GM12878 (cell line): ENCODE measurements around the gene ZNF701. TPM values are rescaled to one million over a fixed set of nuclear protein-coding genes. Genes with fewer than 3 reads are reported as not detected.
"Not testable (repeated sequence)": the region's sequence is repeated elsewhere in the genome, so short reads cannot be mapped to it uniquely, and the experiment has no call there.

Experiments
- ATAC-seq: fragments of 200-7000 bp; cut with Tn5 transposase; 3 replicates; pipeline ENCODE4 v1.9.1; 2020; ENCODE audit warnings: mild to moderate bottlenecking, moderate library complexity
- BruUV-seq: library from RNA; stranded (reverse); fragments of 400-500 nt; replicated peaks from 2 replicates; lab custom pipeline; 2021; lab: Mats Ljungman, UMichigan
- CTCF ChIA-PET: fragments of 300-600 bp; sonication (Branson Sonifier 250); formaldehyde crosslinking; extraction: SDS; loops from one replicate; lab custom pipeline; 2021; ENCODE audit warnings: inconsistent platforms; lab: Yijun Ruan, JAX
- POLR2A ChIA-PET: fragments of 350-600 bp; formaldehyde crosslinking; extraction: SDS; loops from one replicate; lab custom pipeline; 2021; ENCODE audit warnings: inconsistent platforms; lab: Charles Lee
- RAD21 ChIA-PET: fragments of 300-600 bp; sonication (Branson Sonifier 250); formaldehyde crosslinking; loops from one replicate; lab custom pipeline; 2023; ENCODE audit warnings: antibody characterized with exemption; ENCODE audit not compliant: unreplicated experiment; lab: Charles Lee
- SMC1A ChIA-PET: fragments of 300-600 bp; sonication (Branson Sonifier 250); formaldehyde crosslinking; loops from one replicate; lab custom pipeline; 2023; ENCODE audit not compliant: unreplicated experiment, uncharacterized antibody; lab: Charles Lee
- DNase-seq: peaks from one replicate; pipeline ENCODE4 v3.0.0-alpha.2; 2011; ENCODE audit warnings: low read depth, low spot score
- FAIRE-seq: peaks from 3 replicates; lab custom pipeline; 2011; peaks lifted over from hg19 to GRCh38; lab: Jason Lieb, UNC
- H2AFZ ChIP-seq: 2 replicates; pipeline ENCODE4 v1.6.0; 2011; ENCODE audit warnings: low read depth, low read length, control low read depth; ENCODE audit not compliant: control insufficient read depth
- H3K27ac ChIP-seq: 2 replicates; pipeline ENCODE4 v1.5.1; 2011; ENCODE audit warnings: control low read depth; ENCODE audit not compliant: control insufficient read depth, insufficient read depth
- H3K27me3 ChIP-seq, 2 experiments: replicated peaks in 1 of 2; 2 replicates each; pipeline versions ENCODE4 v1.6.0 to v1.6.1; 2011; ENCODE audit warnings: low read length in 1 of 2; ENCODE audit not compliant: control insufficient read depth in 2 of 2, insufficient read depth in 2 of 2
- H3K36me3 ChIP-seq, 2 experiments: 2 replicates each; pipeline ENCODE4 v1.5.1; 2011; ENCODE audit warnings: low read length in 1 of 2; ENCODE audit not compliant: control insufficient read depth in 2 of 2, insufficient read depth in 2 of 2
- H3K4me1 ChIP-seq: 2 replicates; pipeline ENCODE4 v1.6.1; 2011; ENCODE audit warnings: mild to moderate bottlenecking, low read length, moderate library complexity, mixed read lengths; ENCODE audit not compliant: control insufficient read depth, insufficient read depth
- H3K4me2 ChIP-seq: 2 replicates; pipeline ENCODE4 v1.6.0; 2011; ENCODE audit warnings: control low read depth; ENCODE audit not compliant: control insufficient read depth, insufficient read depth
- H3K4me3 ChIP-seq: fragments of 200-600 bp; sonication (generic); 2 replicates; pipeline ENCODE4 v1.5.1; 2016
- H3K79me2 ChIP-seq: 2 replicates; pipeline ENCODE4 v1.6.0; 2011; ENCODE audit warnings: low read length; ENCODE audit not compliant: control insufficient read depth, insufficient read depth
- H3K9ac ChIP-seq: 2 replicates; pipeline ENCODE4 v1.8.0; 2011; ENCODE audit warnings: low read length, control low read depth, mixed read lengths; ENCODE audit not compliant: control insufficient read depth, insufficient read depth
- H3K9me3 ChIP-seq: replicated peaks from 3 replicates; pipeline ENCODE4 v1.5.1; 2011; ENCODE audit warnings: mild to moderate bottlenecking, low read length; ENCODE audit not compliant: control insufficient read depth, insufficient read depth
- H4K20me1 ChIP-seq: 2 replicates; pipeline ENCODE4 v1.6.0; 2011; ENCODE audit not compliant: control insufficient read depth, insufficient read depth
- JUNB ChIP-seq: IDR thresholded peaks from 2 replicates; pipeline ENCODE4 v1.6.1; 2016; ENCODE audit warnings: antibody characterized with exemption, mild to moderate bottlenecking
- SREBF1 ChIP-seq: IDR thresholded peaks from 2 replicates; pipeline ENCODE4 v1.6.1; 2012; ENCODE audit warnings: mild to moderate bottlenecking, low read length
- ZNF384 ChIP-seq: IDR thresholded peaks from 2 replicates; pipeline ENCODE4 v1.6.1; 2012; ENCODE audit warnings: low read depth, mild to moderate bottlenecking, low read length, improper control_type of control experiment, borderline replicate concordance
- WGBS: methylation state at CpG from one replicate; pipeline ENCODE4 v1.1.6; 2016; ENCODE audit warnings: low lambda C conversion rate; ENCODE audit not compliant: insufficient replicate concordance, insufficient coverage; ENCODE audit errors: missing lambda C conversion rate; 5-methylcytosine and 5-hydroxymethylcytosine counted together
- in situ Hi-C: fragments of 300-500 bp; cut with MboI; formaldehyde crosslinking; loops from 9 replicates; pipeline ENCODE4 v1.14.3; 2018; ENCODE audit warnings: mixed read lengths
- intact Hi-C: fragments of 100-400 bp; cut with micrococcal nuclease; formaldehyde crosslinking; loops from one replicate; pipeline ENCODE4 v1.14.2; 2022; ENCODE audit not compliant: unreplicated experiment
- polyA plus RNA-seq, 11 experiments: library from polyadenylated mRNA; depleted of rRNA in 4 of 11; unstranded in 6 of 11; stranded (reverse) in 5 of 11; fragments of >200 nt; fragmentation: Nextera tagmentation in 4 of 11; fragmentation: Illumina TruSeq in 1 of 11; extraction: Ambion mirVana in 4 of 11; extraction: Trizol in 1 of 11; gene quantifications; 1 replicate in 1 of 11; 2 replicates in 10 of 11; pipeline versions ENCODE4 v1.2.1 to v1.2.3, GENCODE V29; 2011 to 2016; ENCODE audit warnings: inconsistent platforms in 2 of 11, missing spikeins in 2 of 11, low read depth in 1 of 11
- total RNA-seq, 4 experiments: library from RNA; depleted of rRNA in 3 of 4; stranded (reverse); fragments of >200 nt in 3 of 4; fragmentation: Illumina TruSeq in 1 of 4; extraction: Trizol in 1 of 4; gene quantifications; 2 replicates each; pipeline versions ENCODE4 v1.2.1 to v1.2.3, GENCODE V29; 2013 to 2021

ZNF701 gene
- total and polyA plus RNA-seq, 10 of the 15 experiments (the other 5 are each of a cell fraction or from before 2014, with no cell fraction given), result 3.1 to 18.1 (median 8.0) TPM

- ATAC-seq, H3K4me3 ChIP-seq, intact Hi-C loops, H3K79me2 ChIP-seq, H3K9me3 ChIP-seq, H4K20me1 ChIP-seq, BruUV-seq, CTCF ChIA-PET, POLR2A ChIA-PET, FAIRE-seq, H3K27me3 ChIP-seq, DNase-seq, H3K9ac ChIP-seq, H3K4me2 ChIP-seq, H3K27ac ChIP-seq, H3K36me3 ChIP-seq, in situ Hi-C loops, H2AFZ ChIP-seq, RAD21 ChIA-PET, SMC1A ChIA-PET, H3K4me1 ChIP-seq: not testable (repeated sequence)
- no CpG with 5 or more reads among the region's 25 CpGs for WGBS
Measured at GRCh38 chr19:52593441-52593840, 23.4 kb downstream of the ZNF701 start.

- in situ Hi-C loops (no loop called here), intact Hi-C loops (no loop called here)
- no peak overlapping the region for H3K9ac ChIP-seq
- 62% methylated on average over 3 of the region's 3 CpGs for WGBS
- H3K9me3 ChIP-seq, result peaks cover 8% of the 10 kb centered on the region
- POLR2A ChIA-PET, result no interaction called here
- no peak overlapping the region for H3K4me2 ChIP-seq
- no peaks in the 10 kb centered on the region for H3K4me1 ChIP-seq
- no peak for TF ChIP-seq SREBF1
- TF ChIP-seq ZNF384, result no peak
- TF ChIP-seq JUNB, result no peak
- DNase-seq, result no peak
- FAIRE-seq, result no peak
- ATAC-seq, result no peak
- H4K20me1 ChIP-seq, result no peaks in the 10 kb centered on the region
- CTCF ChIA-PET, result interaction anchor here (1.0 to 1.5 kb wide), 2 partner anchors 8 to 11 kb away, joined by 3 read pairs; no protein-coding TSS in a partner anchor
- RAD21 ChIA-PET, result no interaction called here
- no peaks in the 10 kb centered on the region for H3K36me3 ChIP-seq
- H3K79me2 ChIP-seq, result no peaks in the 10 kb centered on the region
- BruUV-seq, result no TSS peak
- H3K27ac ChIP-seq, result no peak overlapping the region
- no peak overlapping the region for H2AFZ ChIP-seq
- no peak overlapping the region for H3K4me3 ChIP-seq
- SMC1A ChIA-PET, result interaction anchor here (0.6 kb wide), 1 partner anchor 54 kb away, joined by 4 read pairs; no protein-coding TSS in a partner anchor
- no peaks in the 10 kb centered on the region for H3K27me3 ChIP-seq
Measured at GRCh38 chr19:52599241-52599640, 29.2 kb downstream of the ZNF701 start.
